GM12801 (cell line): ENCODE data around the gene SLC30A2.

Experiments used
- TF ChIP-seq, protein P1 (sequence below): IDR thresholded peaks from one replicate; pipeline ENCODE4 v1.5.1; 2011; ENCODE audit warnings: control low read depth; ENCODE audit not compliant: insufficient read length; ENCODE audit errors: extremely low read depth

The SLC30A2 gene

DNA sequence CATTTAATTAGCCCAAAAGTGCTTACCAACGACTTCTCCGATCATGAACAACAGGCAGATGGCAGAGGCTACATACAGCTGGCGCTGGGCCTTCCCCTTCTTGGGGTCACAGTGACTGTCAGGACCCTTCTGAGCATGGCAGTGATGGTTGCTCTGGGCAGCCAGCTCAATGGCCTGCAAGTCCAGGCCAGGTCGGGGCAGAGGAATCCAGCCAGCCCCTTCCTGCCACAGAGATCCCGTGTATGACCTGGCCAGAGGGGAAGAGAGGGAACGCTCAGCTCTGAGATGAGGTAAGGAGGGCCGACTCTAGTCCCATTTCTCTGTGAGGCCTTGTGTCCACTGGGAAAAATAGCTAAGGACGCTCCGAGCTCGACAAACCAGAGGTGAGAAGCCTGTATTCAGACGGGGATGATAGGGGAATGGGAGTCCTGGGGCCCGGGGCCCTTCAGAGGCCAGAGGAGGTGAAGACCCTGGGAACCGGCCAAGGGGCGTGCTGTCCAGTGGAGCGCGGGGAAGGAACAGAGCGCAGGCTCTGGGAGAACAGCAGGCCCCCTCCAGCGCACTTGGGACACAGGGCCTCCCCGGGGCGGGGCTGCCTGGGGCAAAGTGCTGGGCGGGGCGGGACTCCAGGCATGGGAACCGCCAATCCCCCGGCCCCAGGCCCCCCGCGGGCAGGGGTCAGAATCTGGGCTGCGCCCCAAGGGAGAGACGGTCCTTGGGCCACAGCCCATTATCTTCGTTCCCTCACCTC is 772 bp downstream of the SLC30A2 start:
- TF ChIP-seq, protein P1, sequence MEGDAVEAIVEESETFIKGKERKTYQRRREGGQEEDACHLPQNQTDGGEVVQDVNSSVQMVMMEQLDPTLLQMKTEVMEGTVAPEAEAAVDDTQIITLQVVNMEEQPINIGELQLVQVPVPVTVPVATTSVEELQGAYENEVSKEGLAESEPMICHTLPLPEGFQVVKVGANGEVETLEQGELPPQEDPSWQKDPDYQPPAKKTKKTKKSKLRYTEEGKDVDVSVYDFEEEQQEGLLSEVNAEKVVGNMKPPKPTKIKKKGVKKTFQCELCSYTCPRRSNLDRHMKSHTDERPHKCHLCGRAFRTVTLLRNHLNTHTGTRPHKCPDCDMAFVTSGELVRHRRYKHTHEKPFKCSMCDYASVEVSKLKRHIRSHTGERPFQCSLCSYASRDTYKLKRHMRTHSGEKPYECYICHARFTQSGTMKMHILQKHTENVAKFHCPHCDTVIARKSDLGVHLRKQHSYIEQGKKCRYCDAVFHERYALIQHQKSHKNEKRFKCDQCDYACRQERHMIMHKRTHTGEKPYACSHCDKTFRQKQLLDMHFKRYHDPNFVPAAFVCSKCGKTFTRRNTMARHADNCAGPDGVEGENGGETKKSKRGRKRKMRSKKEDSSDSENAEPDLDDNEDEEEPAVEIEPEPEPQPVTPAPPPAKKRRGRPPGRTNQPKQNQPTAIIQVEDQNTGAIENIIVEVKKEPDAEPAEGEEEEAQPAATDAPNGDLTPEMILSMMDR = no peak

DNA sequence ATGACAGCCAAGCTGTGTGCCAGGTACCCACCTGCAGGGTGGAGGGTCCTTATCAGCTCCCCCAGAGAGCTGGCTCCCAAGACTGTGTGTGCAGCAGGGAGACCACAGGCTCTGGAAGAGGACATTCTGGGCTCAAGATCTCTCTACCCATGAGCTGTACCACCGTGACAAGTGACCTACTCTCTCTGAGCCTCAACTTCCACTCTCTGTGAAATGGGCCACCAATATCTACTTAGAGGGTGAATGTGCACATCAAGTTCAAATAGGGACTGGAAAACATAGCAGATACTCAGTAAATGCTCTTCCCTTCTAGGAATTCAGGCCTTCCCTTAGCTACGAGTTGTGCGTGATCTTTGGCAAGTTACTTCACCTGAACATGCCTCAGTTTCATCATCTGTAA is 1.5 kb downstream of the SLC30A2 start:
- TF ChIP-seq, protein P1 = no peak

DNA sequence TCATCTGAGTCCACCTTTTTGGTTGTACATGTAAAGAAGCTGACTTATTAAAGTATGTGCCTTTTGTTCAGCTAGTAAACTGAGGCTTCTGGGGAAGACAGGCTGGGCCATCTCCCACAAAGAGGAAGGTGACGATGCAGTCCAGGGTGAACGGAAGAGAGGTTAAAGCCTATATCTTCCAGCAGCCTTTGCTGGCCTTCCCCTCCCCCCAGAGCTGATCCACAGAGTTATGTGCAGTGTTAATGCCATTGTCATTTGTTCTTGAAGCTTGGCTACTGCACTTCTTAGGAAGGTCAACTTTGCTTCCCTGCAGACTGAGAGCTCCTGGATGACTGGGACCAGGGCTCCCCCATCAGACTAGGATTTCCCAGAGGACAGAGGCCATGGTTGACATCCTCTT is 2.2 kb downstream of the SLC30A2 start:
- TF ChIP-seq, protein P1 = no peak

DNA sequence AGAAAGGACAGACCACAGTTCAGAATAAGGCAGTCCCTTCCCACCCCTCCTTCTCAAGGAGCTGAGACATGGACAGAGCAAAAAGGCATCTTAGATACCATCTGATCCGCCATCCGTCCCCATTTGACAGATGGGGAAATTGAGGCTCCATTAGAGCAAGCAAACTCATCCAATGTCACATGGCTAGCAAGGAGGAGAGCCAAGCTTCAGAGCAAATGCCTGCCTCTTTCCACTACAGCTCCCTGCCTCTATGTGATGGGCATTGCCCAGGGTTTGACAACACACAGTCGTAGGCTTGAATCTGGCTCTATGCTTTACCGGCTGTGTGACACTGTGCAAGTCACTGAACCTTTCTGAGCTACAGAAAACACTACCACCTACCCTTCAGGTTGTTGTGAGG is 3.9 kb downstream of the SLC30A2 start:
- TF ChIP-seq, protein P1 = no peak

DNA sequence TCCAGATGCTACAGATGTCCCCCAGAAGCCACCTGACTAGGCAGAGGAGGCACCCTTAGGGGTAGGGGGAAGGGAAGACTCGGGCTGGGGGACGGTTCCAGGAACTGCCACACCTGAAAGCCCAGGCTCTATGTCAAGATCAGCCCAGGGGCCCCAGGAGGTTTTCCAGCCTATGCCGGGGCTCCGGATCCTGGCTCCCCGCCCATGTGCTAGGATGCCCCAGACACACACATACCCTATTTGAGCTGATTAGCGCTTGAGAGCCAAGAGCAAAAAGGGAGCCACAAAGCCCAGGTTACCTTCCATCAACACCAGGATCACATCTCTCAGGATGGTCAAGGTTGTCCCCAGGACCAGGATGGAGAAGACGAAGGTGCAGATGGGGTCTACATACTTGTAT is 4.5 kb downstream of the SLC30A2 start:
- TF ChIP-seq, protein P1 = no peak

DNA sequence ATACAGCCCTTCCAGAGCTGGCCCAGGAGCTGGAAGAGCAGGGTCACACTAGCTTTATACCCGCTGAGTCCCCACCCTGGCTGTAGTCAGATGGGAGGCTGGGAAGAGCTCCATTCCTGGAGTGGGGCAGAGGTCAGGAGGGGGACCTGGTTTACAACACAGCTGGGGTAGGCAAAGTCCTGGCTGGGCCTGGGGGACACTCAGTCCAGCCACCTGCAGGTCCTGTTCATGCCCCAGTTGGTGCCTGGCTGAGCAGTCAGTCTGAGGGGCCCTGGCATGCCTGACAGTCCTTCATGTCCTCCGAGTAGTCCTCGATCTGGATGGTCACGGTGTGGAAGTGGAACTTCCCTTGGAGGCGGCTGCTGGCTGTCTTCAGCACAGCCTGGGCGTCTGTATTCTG is 7.0 kb downstream of the SLC30A2 start:
- TF ChIP-seq, protein P1 = no peak

DNA sequence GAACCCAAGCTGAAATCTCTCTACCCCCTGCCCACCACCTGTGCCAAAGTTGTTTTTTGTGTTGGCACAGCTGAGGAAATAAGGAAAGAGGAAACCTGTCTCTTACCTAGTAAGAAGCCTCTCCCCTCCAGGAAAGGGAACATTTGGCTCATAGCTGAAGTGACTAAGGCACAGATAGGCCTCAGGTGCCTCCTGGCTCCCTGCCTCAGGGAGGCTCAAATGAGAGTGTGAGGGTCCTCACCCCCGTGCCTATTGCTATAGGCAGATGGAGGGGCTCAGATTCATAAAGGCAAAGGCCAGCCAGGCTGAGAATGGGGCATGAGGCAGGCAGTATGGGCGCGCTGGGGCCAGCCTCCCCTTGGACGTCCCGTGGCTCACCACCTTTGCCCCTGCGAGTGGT is 7.4 kb downstream of the SLC30A2 start:
- TF ChIP-seq, protein P1 = no peak
